ENCODE data around the gene CKLF. TPM values are rescaled to one million over a fixed set of nuclear protein-coding genes. Genes with fewer than 3 reads are reported as not detected.

Gene CKLF
- polyA plus RNA-seq, 3 donors = 285 to 430 (median 374) TPM

GRCh38 chr16:66605979-66606751 is 53.8 kb downstream of the CKLF start:
- 0% methylated on average over 3 of the region's 10 CpGs for WGBS (ENCODE audit: insufficient coverage)
- peaks cover 42 to 47% of the 10 kb centered on the region in 2 donors for H3K4me1 ChIP-seq (ENCODE audit: control insufficient read depth in 1 of 2, insufficient read depth in 2 of 2, low read length in 2 of 2)
- H3K36me3 ChIP-seq (replicated peaks in 1 of 2; ENCODE audit: control insufficient read depth in 1 of 2, insufficient read depth in 2 of 2, low read length in 2 of 2) = peaks cover 29 to 39% of the 10 kb centered on the region in 2 donors
- H2AFZ ChIP-seq (ENCODE audit: insufficient read depth, low read depth, low read length, poor library complexity, severe bottlenecking) = peak overlapping the region; percentile 82
- Mint-ChIP-seq H3K4me3 (peak overlapping the region; percentile 81 to 95), H3K4me1 (peaks cover 44% of the 10 kb centered on the region), H3K27ac (peak overlapping the region; percentile 75 to 91 (median 88)), H3K9me3 (peaks cover 0 to 9% (median 6%) of the 10 kb centered on the region in 7 donors), H3K27me3 (ENCODE audit: low read depth in 3 of 3) (peaks cover 7 to 15% (median 9%) of the 10 kb centered on the region in 3 donors), H3K36me3 (peaks cover 30 to 44% of the 10 kb centered on the region in 2 donors)
- peaks cover 0 to 8% of the 10 kb centered on the region in 2 donors for H3K9me3 ChIP-seq (replicated peaks in 1 of 2; ENCODE audit: control insufficient read depth in 1 of 2, insufficient read depth in 1 of 2, low read length in 2 of 2)
- peaks cover 52% of the 10 kb centered on the region for H3K79me2 ChIP-seq (ENCODE audit: insufficient read depth, low read length)
- H3K9ac ChIP-seq (ENCODE audit: insufficient read depth, low read length, poor library complexity, severe bottlenecking) = peak overlapping the region; percentile 88
- H3K4me2 ChIP-seq (replicated peaks; ENCODE audit: extremely low read depth, low read length, poor library complexity, severe bottlenecking) = peak overlapping the region; percentile 94
- H3K4me3 ChIP-seq (replicated peaks in 1 of 3; ENCODE audit: low read depth in 2 of 3, low read length in 3 of 3) = peak overlapping the region; percentile 74 to 91 (median 91)
- intact Hi-C loops (cut with micrococcal nuclease) = loop anchor here (2.0 to 10.0 kb wide), 3 partner anchors 199 to 259 kb away; no protein-coding TSS in a partner anchor
- no peaks in the 10 kb centered on the region for H3K27me3 ChIP-seq (ENCODE audit: control insufficient read depth in 2 of 2, insufficient read depth in 2 of 2, low read length in 2 of 2)
- DNase-seq = peak; percentile 47 to 77 (median 71)
- peaks cover 52% of the 10 kb centered on the region for H4K20me1 ChIP-seq (ENCODE audit: insufficient read depth, low read length)
- H3K27ac ChIP-seq (ENCODE audit: low read depth in 1 of 2, low read length in 2 of 2) = peak overlapping the region; percentile 76 to 90
- TF ChIP-seq, protein P1, sequence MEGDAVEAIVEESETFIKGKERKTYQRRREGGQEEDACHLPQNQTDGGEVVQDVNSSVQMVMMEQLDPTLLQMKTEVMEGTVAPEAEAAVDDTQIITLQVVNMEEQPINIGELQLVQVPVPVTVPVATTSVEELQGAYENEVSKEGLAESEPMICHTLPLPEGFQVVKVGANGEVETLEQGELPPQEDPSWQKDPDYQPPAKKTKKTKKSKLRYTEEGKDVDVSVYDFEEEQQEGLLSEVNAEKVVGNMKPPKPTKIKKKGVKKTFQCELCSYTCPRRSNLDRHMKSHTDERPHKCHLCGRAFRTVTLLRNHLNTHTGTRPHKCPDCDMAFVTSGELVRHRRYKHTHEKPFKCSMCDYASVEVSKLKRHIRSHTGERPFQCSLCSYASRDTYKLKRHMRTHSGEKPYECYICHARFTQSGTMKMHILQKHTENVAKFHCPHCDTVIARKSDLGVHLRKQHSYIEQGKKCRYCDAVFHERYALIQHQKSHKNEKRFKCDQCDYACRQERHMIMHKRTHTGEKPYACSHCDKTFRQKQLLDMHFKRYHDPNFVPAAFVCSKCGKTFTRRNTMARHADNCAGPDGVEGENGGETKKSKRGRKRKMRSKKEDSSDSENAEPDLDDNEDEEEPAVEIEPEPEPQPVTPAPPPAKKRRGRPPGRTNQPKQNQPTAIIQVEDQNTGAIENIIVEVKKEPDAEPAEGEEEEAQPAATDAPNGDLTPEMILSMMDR (IDR thresholded peaks at IDR 0.05) = no peak

GRCh38 chr16:66608241-66609138 is 56.1 kb downstream of the CKLF start:
- no peaks in the 10 kb centered on the region for H3K27me3 ChIP-seq (ENCODE audit: control insufficient read depth in 2 of 2, insufficient read depth in 2 of 2, low read length in 2 of 2)
- no peaks in the 10 kb centered on the region for H3K9me3 ChIP-seq (replicated peaks in 1 of 2; ENCODE audit: control insufficient read depth in 1 of 2, insufficient read depth in 1 of 2, low read length in 2 of 2)
- Mint-ChIP-seq H3K36me3 (peaks cover 52 to 62% of the 10 kb centered on the region in 2 donors), H3K4me1 (peaks cover 41% of the 10 kb centered on the region), H3K4me3 (peak overlapping the region in 1 of 2 donors; percentile 16), H3K9me3 (peaks cover 0 to 1% (median 0%) of the 10 kb centered on the region in 7 donors), H3K27ac (peak overlapping the region; percentile 21 to 87 (median 71)), H3K27me3 (ENCODE audit: low read depth in 3 of 3) (peaks cover 6 to 9% (median 7%) of the 10 kb centered on the region in 3 donors)
- H3K79me2 ChIP-seq (ENCODE audit: insufficient read depth, low read length) = peaks cover 52% of the 10 kb centered on the region
- H3K27ac ChIP-seq (ENCODE audit: low read depth in 1 of 2, low read length in 2 of 2) = peak overlapping the region; percentile 39 to 40
- intact Hi-C loops (cut with micrococcal nuclease) = loop anchor here (5.0 to 10.0 kb wide), 2 partner anchors 201 to 256 kb away; no protein-coding TSS in a partner anchor
- WGBS (ENCODE audit: insufficient coverage) = 19% methylated on average over 13 of the region's 17 CpGs
- H4K20me1 ChIP-seq (ENCODE audit: insufficient read depth, low read length) = peaks cover 75% of the 10 kb centered on the region
- peak; percentile 47 to 68 (median 65) for DNase-seq
- peak overlapping the region; percentile 15 for H3K4me2 ChIP-seq (replicated peaks; ENCODE audit: extremely low read depth, low read length, poor library complexity, severe bottlenecking)
- TF ChIP-seq, protein P1 (IDR thresholded peaks at IDR 0.05) = peak; percentile 72
- peak overlapping the region in 1 of 3 experiments; percentile 11 for H3K4me3 ChIP-seq (replicated peaks in 1 of 3; ENCODE audit: low read depth in 2 of 3, low read length in 3 of 3)
- H2AFZ ChIP-seq (ENCODE audit: insufficient read depth, low read depth, low read length, poor library complexity, severe bottlenecking) = no peak overlapping the region
- H3K36me3 ChIP-seq (replicated peaks in 1 of 2; ENCODE audit: control insufficient read depth in 1 of 2, insufficient read depth in 2 of 2, low read length in 2 of 2) = peaks cover 52 to 62% of the 10 kb centered on the region in 2 donors
- peaks cover 42 to 45% of the 10 kb centered on the region in 2 donors for H3K4me1 ChIP-seq (ENCODE audit: control insufficient read depth in 1 of 2, insufficient read depth in 2 of 2, low read length in 2 of 2)
- H3K9ac ChIP-seq (ENCODE audit: insufficient read depth, low read length, poor library complexity, severe bottlenecking) = peak overlapping the region; percentile 21

All from CD14-positive monocyte (primary cell).